ENCODE measurements around the gene NPM1.

DNA sequence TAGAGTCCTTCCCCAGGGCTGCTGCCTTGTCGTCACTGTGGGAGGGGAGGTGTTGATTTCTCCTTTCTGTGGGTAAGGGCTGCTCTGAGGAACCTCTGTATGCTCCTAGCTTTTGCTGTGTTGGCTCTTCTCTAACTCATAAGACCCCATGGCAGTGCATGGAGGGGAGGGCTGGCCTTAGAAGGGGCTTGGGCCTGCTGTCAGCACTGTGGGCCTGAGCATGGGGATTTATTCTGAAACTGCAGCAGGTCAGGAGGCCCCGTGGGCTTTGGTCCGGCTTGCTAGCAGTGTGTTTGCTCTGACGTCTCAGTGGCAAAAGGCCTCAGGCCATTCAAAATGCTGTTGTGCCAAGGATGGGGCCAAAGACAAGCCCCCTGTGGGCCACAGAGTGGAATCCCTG, 38.6 kb downstream of the NPM1 start:
- TF ChIP-seq POLR2A (IDR thresholded peaks at IDR 0.05) = no peak
- no peak for TF ChIP-seq POLR2AphosphoS5 (IDR thresholded peaks at IDR 0.05)
- TF ChIP-seq, protein P1, sequence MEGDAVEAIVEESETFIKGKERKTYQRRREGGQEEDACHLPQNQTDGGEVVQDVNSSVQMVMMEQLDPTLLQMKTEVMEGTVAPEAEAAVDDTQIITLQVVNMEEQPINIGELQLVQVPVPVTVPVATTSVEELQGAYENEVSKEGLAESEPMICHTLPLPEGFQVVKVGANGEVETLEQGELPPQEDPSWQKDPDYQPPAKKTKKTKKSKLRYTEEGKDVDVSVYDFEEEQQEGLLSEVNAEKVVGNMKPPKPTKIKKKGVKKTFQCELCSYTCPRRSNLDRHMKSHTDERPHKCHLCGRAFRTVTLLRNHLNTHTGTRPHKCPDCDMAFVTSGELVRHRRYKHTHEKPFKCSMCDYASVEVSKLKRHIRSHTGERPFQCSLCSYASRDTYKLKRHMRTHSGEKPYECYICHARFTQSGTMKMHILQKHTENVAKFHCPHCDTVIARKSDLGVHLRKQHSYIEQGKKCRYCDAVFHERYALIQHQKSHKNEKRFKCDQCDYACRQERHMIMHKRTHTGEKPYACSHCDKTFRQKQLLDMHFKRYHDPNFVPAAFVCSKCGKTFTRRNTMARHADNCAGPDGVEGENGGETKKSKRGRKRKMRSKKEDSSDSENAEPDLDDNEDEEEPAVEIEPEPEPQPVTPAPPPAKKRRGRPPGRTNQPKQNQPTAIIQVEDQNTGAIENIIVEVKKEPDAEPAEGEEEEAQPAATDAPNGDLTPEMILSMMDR (IDR thresholded peaks at IDR 0.05) = no peak

All from gastroesophageal sphincter (tissue), 3 donors.